PFSK-1 (cell line): ENCODE data around the gene AANAT.

ENCODE experiments used
- FOXP2 ChIP-seq: optimal IDR thresholded peaks from 2 replicates; pipeline ENCODE3; 2011; ENCODE audit warnings: borderline replicate concordance, control low read depth, inconsistent platforms; ENCODE audit not compliant: insufficient read depth; ENCODE audit errors: extremely low read length, extremely low read depth
- POLR2AphosphoS5 ChIP-seq: IDR thresholded peaks from 2 replicates; pipeline ENCODE4 v1.6.1; 2012; ENCODE audit warnings: low read depth, mild to moderate bottlenecking, control low read depth, low read length, moderate library complexity
- SIN3A ChIP-seq: IDR thresholded peaks from 2 replicates; pipeline ENCODE4 v1.6.1; 2012; ENCODE audit warnings: mild to moderate bottlenecking, low read length, moderate library complexity, borderline replicate concordance; ENCODE audit not compliant: insufficient read depth
- TAF1 ChIP-seq: IDR thresholded peaks from 2 replicates; pipeline ENCODE4 v1.6.1; 2012; ENCODE audit warnings: low read length, control low read depth, borderline replicate concordance; ENCODE audit not compliant: insufficient read depth
- TF ChIP-seq, protein P1 (sequence below), 2 experiments: IDR thresholded peaks; 2 replicates each; pipeline versions ENCODE4 v1.6.1 to v1.8.0; 2011 to 2012; ENCODE audit warnings: low read depth in 2 of 2, low read length in 2 of 2, control low read depth in 1 of 2, inconsistent platforms in 1 of 2, mild to moderate bottlenecking in 1 of 2, moderate library complexity in 1 of 2; ENCODE audit not compliant: insufficient read depth in 1 of 2

AANAT gene

DNA sequence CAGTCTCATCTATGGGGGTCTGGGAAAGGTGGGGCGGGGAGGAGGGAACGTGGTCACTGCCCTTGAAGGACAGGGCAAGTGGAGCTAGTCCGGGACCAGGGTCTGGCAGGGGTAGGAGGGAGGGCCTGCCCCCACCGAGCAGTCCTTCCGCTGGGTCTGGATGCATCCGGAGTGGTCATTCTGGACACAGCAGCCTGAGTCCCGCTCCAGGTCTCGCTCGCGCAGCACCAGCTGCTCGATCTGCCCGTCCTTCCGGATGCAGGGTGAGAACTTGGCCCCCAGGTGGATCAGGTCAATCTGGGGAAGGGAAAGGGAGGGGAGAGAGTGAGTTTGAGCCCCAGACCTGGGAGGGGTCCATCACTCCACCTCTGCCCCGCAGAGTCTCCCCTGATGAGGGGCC lies 6.8 kb downstream of the AANAT start:
- TF ChIP-seq POLR2AphosphoS5 (no peak), SIN3A (no peak), FOXP2 (no peak), TAF1 (no peak)
- TF ChIP-seq, protein P1, sequence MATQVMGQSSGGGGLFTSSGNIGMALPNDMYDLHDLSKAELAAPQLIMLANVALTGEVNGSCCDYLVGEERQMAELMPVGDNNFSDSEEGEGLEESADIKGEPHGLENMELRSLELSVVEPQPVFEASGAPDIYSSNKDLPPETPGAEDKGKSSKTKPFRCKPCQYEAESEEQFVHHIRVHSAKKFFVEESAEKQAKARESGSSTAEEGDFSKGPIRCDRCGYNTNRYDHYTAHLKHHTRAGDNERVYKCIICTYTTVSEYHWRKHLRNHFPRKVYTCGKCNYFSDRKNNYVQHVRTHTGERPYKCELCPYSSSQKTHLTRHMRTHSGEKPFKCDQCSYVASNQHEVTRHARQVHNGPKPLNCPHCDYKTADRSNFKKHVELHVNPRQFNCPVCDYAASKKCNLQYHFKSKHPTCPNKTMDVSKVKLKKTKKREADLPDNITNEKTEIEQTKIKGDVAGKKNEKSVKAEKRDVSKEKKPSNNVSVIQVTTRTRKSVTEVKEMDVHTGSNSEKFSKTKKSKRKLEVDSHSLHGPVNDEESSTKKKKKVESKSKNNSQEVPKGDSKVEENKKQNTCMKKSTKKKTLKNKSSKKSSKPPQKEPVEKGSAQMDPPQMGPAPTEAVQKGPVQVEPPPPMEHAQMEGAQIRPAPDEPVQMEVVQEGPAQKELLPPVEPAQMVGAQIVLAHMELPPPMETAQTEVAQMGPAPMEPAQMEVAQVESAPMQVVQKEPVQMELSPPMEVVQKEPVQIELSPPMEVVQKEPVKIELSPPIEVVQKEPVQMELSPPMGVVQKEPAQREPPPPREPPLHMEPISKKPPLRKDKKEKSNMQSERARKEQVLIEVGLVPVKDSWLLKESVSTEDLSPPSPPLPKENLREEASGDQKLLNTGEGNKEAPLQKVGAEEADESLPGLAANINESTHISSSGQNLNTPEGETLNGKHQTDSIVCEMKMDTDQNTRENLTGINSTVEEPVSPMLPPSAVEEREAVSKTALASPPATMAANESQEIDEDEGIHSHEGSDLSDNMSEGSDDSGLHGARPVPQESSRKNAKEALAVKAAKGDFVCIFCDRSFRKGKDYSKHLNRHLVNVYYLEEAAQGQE (IDR thresholded peaks at IDR 0.05; ENCODE audit: insufficient read depth in 1 of 2, low read depth in 2 of 2, low read length in 2 of 2), result no peak

DNA sequence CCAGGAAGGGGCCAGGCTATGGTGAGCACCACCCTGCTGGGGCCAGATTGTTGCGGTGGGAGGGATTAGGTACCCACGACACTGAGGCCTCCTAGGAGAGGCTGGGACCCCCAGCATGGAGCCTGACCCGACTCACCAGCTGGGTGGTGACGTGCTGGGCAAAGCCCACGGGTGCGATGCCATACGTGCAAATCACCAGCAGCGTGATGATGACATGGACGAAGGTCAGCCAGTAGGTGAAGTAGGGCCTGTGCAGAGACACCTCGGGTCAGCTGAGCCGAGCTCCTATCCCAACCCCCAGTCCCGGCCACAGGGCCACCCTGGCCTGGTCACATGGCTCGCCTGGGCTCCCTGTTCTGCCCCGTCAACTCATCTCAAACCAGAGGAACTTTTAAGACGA lies 7.5 kb downstream of the AANAT start:
- TF ChIP-seq TAF1 (no peak), FOXP2 (no peak), POLR2AphosphoS5 (no peak), SIN3A (no peak)
- TF ChIP-seq, protein P1 (IDR thresholded peaks at IDR 0.05; ENCODE audit: insufficient read depth in 1 of 2, low read depth in 2 of 2, low read length in 2 of 2), result no peak

DNA sequence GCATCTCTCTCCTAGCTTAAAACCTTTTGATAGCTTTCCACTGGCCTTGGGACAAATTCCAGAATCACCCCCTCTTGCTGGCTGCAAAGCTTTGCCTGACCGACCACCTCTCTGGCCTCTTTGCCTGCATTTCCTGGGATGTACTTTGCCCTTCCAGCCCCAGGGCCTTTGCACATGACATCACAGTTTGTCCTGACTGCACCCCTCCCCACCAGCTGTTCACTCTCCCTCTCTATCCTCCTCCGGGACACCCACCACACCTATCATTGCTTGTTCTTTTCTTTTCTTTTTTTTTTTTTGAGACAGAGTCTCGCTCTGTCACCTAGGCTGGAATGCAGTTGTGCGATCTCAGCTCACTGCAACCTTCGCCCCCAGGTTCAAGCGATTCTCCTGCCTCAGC lies 7.9 kb downstream of the AANAT start:
- TF ChIP-seq, protein P1 (IDR thresholded peaks at IDR 0.05; ENCODE audit: insufficient read depth in 1 of 2, low read depth in 2 of 2, low read length in 2 of 2), result no peak
- TF ChIP-seq SIN3A, result no peak
- no peak for TF ChIP-seq POLR2AphosphoS5
- TF ChIP-seq TAF1, result no peak
- no peak for TF ChIP-seq FOXP2

- TF ChIP-seq SIN3A (no peak), POLR2AphosphoS5 (no peak), TAF1 (no peak), FOXP2 (no peak)
- TF ChIP-seq, protein P1 (IDR thresholded peaks at IDR 0.05; ENCODE audit: insufficient read depth in 1 of 2, low read depth in 2 of 2, low read length in 2 of 2), result no peak
Observed at GRCh38 chr17:76476736-76477135, 9.3 kb downstream of the AANAT start.

DNA sequence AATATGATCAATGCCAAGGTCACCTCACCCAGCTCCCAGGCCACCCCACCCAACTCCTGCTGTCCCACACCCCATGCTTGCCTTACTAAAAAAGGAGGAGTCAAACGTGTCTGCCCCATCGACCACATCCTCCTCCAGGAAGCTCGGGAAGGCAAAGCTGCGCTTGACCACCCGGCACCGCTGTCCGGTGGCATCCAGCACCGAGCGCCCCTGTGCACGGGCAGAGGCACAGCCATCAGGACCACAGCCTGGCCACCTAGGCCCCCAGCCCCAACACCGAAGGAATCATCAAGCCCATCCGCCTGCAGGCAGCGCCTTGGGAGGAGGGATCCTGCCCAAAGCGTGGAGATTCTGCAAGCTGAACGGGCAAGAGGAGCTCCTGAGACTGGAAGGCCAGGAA lies 10.2 kb downstream of the AANAT start:
- TF ChIP-seq, protein P1 (IDR thresholded peaks at IDR 0.05; ENCODE audit: insufficient read depth in 1 of 2, low read depth in 2 of 2, low read length in 2 of 2), result no peak
- TF ChIP-seq POLR2AphosphoS5, result no peak
- TF ChIP-seq TAF1, result no peak
- TF ChIP-seq SIN3A, result no peak
- no peak for TF ChIP-seq FOXP2
